Jurkat, Clone E6-1 (cell line): ENCODE results near the gene SORBS1.

Experiments
- DNase-seq: peaks from one replicate; pipeline ENCODE4 v3.0.0-alpha.2; 2011; ENCODE audit warnings: low read depth, low spot score
- H3K4me3 ChIP-seq: 2 replicates; pipeline ENCODE4 v1.5.1; 2011; ENCODE audit warnings: mild to moderate bottlenecking, low read length, control low read depth, moderate library complexity

The SORBS1 gene

GRCh38 chr10:95544783-95545500 is 16.2 kb downstream of the SORBS1 start:
- no peak for DNase-seq
- H3K4me3 ChIP-seq: no peak overlapping the region

GRCh38 chr10:95543459-95543858 is 17.7 kb downstream of the SORBS1 start:
- DNase-seq: no peak
- H3K4me3 ChIP-seq: no peak overlapping the region

- DNase-seq: no peak
- H3K4me3 ChIP-seq: no peak overlapping the region
These were observed 18.4 kb downstream of the SORBS1 start for GRCh38 chr10:95542761-95543160.

- H3K4me3 ChIP-seq: no peak overlapping the region
- DNase-seq: no peak
These were observed 18.8 kb downstream of the SORBS1 start for GRCh38 chr10:95542330-95542729.

GRCh38 chr10:95540514-95541052 is 20.6 kb downstream of the SORBS1 start:
- no peak overlapping the region for H3K4me3 ChIP-seq
- no peak for DNase-seq

- no peak overlapping the region for H3K4me3 ChIP-seq
- DNase-seq: no peak
These were observed 21.4 kb downstream of the SORBS1 start for GRCh38 chr10:95539560-95540284.

GRCh38 chr10:95538412-95538811 is 22.8 kb downstream of the SORBS1 start:
- DNase-seq: no peak
- no peak overlapping the region for H3K4me3 ChIP-seq

GRCh38 chr10:95537542-95537927 is 23.6 kb downstream of the SORBS1 start:
- H3K4me3 ChIP-seq: no peak overlapping the region
- no peak for DNase-seq

GRCh38 chr10:95536894-95537541 is 24.2 kb downstream of the SORBS1 start:
- H3K4me3 ChIP-seq: no peak overlapping the region
- DNase-seq: no peak

GRCh38 chr10:95536017-95536416 is 25.2 kb downstream of the SORBS1 start:
- no peak for DNase-seq
- H3K4me3 ChIP-seq: no peak overlapping the region

- no peak overlapping the region for H3K4me3 ChIP-seq
- DNase-seq: no peak
These were observed 25.6 kb downstream of the SORBS1 start for GRCh38 chr10:95535526-95535925.

GRCh38 chr10:95533590-95533989 is 27.6 kb downstream of the SORBS1 start:
- DNase-seq: no peak
- H3K4me3 ChIP-seq: no peak overlapping the region

- H3K4me3 ChIP-seq: no peak overlapping the region
- DNase-seq: no peak
These were observed 28.6 kb downstream of the SORBS1 start for GRCh38 chr10:95532536-95532935.

GRCh38 chr10:95531994-95532399 is 29.2 kb downstream of the SORBS1 start:
- peak; percentile 61 for DNase-seq
- H3K4me3 ChIP-seq: no peak overlapping the region

GRCh38 chr10:95531058-95531809 is 29.9 kb downstream of the SORBS1 start:
- no peak overlapping the region for H3K4me3 ChIP-seq
- no peak for DNase-seq

GRCh38 chr10:95530561-95530960 is 30.6 kb downstream of the SORBS1 start:
- no peak overlapping the region for H3K4me3 ChIP-seq
- DNase-seq: no peak

GRCh38 chr10:95530029-95530428 is 31.1 kb downstream of the SORBS1 start:
- DNase-seq: no peak
- H3K4me3 ChIP-seq: no peak overlapping the region

- no peak overlapping the region for H3K4me3 ChIP-seq
- DNase-seq: no peak
These were observed 35.1 kb downstream of the SORBS1 start for GRCh38 chr10:95526044-95526443.

GRCh38 chr10:95525033-95525418 is 36.1 kb downstream of the SORBS1 start:
- no peak for DNase-seq
- no peak overlapping the region for H3K4me3 ChIP-seq
